ENCODE results near the gene CST7.

- TF ChIP-seq, protein P1, sequence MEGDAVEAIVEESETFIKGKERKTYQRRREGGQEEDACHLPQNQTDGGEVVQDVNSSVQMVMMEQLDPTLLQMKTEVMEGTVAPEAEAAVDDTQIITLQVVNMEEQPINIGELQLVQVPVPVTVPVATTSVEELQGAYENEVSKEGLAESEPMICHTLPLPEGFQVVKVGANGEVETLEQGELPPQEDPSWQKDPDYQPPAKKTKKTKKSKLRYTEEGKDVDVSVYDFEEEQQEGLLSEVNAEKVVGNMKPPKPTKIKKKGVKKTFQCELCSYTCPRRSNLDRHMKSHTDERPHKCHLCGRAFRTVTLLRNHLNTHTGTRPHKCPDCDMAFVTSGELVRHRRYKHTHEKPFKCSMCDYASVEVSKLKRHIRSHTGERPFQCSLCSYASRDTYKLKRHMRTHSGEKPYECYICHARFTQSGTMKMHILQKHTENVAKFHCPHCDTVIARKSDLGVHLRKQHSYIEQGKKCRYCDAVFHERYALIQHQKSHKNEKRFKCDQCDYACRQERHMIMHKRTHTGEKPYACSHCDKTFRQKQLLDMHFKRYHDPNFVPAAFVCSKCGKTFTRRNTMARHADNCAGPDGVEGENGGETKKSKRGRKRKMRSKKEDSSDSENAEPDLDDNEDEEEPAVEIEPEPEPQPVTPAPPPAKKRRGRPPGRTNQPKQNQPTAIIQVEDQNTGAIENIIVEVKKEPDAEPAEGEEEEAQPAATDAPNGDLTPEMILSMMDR (IDR thresholded peaks at IDR 0.05; ENCODE audit: insufficient read depth, low read depth, low read length), result no peak
- no peak for TF ChIP-seq EZH2 (IDR thresholded peaks at IDR 0.05; ENCODE audit: insufficient read depth, low read length)
Measured at GRCh38 chr20:24970030-24970553, 21.0 kb downstream of the CST7 start.
